HG03060 (cell line): ENCODE measurements around the gene ILF3.

Source experiments
- ATAC-seq: cut with Tn5 transposase; IDR thresholded peaks from one replicate; pipeline ENCODE4 v1.9.1; 2021; ENCODE audit warnings: low read depth, moderate number of reproducible peaks; ENCODE audit not compliant: unreplicated experiment

Gene ILF3

DNA sequence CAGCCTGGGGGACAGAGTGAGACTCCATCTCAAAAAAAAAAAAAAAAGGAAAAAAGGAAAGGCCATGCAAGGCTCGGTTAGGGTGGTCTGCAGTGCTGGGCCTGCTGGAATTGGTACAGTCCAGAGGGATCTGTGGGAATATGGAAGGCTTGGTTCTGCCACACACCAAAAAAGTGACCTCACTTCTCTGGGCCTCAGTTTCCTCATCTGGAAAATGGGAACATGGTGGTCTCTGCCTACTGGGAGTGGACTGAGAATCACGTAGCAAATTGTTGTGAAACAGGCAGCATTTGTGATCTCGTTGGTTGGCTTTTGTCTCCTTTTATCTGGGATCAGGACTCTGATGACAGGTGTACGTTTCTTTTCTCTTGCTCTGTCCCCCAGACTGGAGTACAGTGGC lies 71.3 kb downstream of the ILF3 start:
- ATAC-seq, result no peak

- ATAC-seq, result no peak
Observed at GRCh38 chr19:10726268-10726667, 72.1 kb downstream of the ILF3 start.

GRCh38 chr19:10727685-10728201 lies 73.6 kb downstream of the ILF3 start:
- ATAC-seq, result no peak

DNA sequence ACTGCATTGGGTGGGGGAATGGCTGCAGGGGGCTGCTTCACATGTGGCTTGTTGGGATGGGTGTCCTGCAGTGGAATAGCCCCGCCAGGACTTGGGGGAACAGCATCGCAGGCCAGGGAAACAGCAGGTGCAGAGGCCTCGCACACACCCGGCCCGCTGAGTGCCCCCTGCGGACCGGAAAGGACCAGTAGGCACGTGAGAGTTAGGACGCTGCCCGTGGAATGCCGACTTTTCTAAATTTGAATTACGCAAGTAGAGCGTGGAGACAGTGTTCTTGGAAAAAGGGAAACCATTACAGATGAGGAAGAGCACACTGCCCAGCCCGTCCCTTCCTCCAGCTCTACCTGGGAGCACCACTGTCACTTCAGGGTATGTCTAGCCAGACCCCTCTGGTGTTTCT lies 75.3 kb downstream of the ILF3 start:
- ATAC-seq, result no peak

GRCh38 chr19:10730932-10731331 lies 76.8 kb downstream of the ILF3 start:
- no peak for ATAC-seq

DNA sequence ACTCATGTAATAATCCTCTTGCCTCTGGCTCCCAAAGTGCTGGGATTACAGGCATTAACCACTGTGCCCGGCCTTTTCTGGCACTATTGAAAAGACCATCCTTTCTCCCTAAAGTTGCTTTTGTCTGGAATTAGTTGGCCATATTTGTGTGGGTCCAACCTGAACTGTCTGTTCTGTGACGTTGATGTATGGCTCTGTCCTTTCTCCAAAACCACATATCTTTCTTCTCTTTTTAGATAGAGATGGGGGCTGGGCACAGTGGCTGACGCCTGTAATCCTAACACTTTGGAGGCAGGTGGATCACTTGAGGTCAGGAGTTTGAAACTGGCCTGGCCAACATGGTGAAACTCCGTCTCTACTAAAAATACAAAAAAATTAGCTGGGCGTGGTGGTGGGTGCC lies 81.6 kb downstream of the ILF3 start:
- no peak for ATAC-seq

GRCh38 chr19:10736189-10736588 lies 82.0 kb downstream of the ILF3 start:
- no peak for ATAC-seq

DNA sequence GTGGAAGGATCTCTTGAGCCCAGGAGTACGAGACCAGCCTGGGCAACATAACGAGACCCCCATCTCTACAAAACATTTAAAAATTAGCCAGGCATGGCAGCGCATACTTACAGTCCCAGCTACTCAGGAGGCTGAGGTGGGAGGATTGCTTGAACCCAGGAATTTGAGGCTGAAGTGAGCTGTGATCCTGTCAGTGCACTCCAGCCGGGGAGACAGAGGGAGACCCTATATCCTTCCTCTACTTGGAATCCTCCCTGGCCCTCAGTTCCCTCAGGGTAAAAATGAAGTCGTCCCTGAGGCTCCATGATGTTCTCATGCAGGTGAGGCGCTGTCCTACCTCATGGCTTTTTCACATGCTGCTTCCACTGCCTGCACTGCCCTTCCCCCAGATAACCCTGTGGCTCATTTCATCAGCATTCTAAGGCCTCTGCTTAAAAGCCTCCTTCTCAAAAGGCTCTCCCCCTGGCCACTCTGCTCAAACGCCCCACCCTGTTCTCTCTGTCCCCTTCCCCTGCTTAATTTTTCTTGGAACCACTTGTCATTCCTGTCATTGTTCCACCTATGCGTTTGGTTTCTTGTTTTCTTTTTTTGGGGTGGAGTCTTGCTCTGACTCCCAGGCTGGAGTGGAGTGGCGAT lies 82.9 kb downstream of the ILF3 start:
- no peak for ATAC-seq

GRCh38 chr19:10737722-10738121 lies 83.6 kb downstream of the ILF3 start:
- no peak for ATAC-seq

DNA sequence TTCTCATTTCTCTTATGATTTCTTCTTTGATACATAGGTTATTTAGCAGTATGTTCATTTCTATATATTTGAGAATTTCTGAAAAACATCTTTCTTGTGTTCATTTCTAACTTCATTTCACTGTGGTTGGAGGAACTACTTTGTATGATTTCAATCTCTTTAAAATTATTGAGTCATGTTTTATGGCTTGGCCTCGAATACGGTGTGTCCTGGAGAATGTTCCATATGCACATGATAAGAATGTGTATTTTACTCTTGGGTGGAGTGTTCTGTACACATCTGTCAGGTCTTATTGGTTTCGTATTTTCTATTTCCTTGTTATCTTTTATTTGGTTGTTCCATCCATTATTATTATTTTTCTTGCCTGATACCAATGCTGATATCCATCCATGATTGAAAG lies 86.7 kb downstream of the ILF3 start:
- no peak for ATAC-seq
